Measurements from ENCODE around the gene PDCD4. TPM values are rescaled to one million over a fixed set of nuclear protein-coding genes. Genes with fewer than 3 reads are reported as not detected.
A peak's percentile ranks its signal among the peaks of the same experiment; 100 is the strongest.

The PDCD4 gene
- polyA plus RNA-seq, 1 of the 3 experiments (the other 2 are of a cell fraction), result 23.3 TPM

DNA sequence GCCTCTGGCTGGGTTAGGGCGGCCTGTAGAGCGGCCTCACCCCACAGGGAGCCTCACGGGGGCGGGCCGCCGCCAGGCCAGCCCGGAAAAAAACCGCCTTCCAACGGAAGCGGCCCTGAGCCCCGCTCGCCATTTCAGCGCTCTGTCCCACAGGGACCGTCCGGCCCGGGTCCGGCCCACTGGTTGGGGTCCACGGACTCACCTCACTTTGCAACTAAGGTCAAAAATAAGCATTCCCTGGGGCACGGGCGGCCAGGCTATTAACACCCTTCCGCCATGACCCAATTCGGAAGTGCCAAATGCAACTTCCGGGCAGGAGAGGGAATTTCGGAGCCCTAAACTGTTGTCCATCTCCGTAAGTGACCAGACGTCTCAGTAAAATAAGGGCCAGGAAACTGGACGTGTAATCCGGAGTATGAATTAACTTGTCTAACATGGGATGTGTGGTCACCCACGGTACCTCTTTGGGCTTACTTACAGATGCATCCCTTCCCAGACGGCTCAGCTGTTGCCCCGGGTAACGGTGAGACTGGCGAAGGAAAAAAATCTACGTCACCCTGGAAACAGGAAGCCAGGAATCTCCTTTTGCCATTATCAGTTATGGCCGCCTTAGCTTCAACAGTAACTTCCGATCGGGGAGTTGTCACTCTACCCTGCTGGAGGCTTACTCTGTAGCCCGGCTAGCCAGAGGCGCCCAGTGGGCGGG is 47.1 kb downstream of the PDCD4 start, which contains the start of gene BBIP1 (continued):
- TF ChIP-seq, protein P1, sequence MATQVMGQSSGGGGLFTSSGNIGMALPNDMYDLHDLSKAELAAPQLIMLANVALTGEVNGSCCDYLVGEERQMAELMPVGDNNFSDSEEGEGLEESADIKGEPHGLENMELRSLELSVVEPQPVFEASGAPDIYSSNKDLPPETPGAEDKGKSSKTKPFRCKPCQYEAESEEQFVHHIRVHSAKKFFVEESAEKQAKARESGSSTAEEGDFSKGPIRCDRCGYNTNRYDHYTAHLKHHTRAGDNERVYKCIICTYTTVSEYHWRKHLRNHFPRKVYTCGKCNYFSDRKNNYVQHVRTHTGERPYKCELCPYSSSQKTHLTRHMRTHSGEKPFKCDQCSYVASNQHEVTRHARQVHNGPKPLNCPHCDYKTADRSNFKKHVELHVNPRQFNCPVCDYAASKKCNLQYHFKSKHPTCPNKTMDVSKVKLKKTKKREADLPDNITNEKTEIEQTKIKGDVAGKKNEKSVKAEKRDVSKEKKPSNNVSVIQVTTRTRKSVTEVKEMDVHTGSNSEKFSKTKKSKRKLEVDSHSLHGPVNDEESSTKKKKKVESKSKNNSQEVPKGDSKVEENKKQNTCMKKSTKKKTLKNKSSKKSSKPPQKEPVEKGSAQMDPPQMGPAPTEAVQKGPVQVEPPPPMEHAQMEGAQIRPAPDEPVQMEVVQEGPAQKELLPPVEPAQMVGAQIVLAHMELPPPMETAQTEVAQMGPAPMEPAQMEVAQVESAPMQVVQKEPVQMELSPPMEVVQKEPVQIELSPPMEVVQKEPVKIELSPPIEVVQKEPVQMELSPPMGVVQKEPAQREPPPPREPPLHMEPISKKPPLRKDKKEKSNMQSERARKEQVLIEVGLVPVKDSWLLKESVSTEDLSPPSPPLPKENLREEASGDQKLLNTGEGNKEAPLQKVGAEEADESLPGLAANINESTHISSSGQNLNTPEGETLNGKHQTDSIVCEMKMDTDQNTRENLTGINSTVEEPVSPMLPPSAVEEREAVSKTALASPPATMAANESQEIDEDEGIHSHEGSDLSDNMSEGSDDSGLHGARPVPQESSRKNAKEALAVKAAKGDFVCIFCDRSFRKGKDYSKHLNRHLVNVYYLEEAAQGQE (IDR thresholded peaks at IDR 0.05; ENCODE audit: low read depth, low read length), result no peak; the same call in 1 of the 2 replicates
- TF ChIP-seq GABPA (IDR thresholded peaks at IDR 0.05; ENCODE audit: low read depth) (peak; percentile 86), MEF2A (IDR thresholded peaks at IDR 0.05; ENCODE audit: borderline replicate concordance, low read depth) (peak; percentile 19; the same call in 1 of the 2 replicates), YY1 (IDR thresholded peaks at IDR 0.05; ENCODE audit: low read depth) (peak; percentile 96), RCOR1 (IDR thresholded peaks at IDR 0.05; ENCODE audit: low read length) (no peak), CTCF (IDR thresholded peaks at IDR 0.05) (no peak), SIN3A (IDR thresholded peaks at IDR 0.05; ENCODE audit: borderline replicate concordance, low read depth, low read length) (peak; percentile 31; the same call in 1 of the 2 replicates), FOXJ3 (CRISPR knock-in tag; IDR thresholded peaks at IDR 0.05) (no peak), MXI1 (IDR thresholded peaks at IDR 0.05; ENCODE audit: low read depth, low read length) (peak; percentile 45; the same call in 1 of the 2 replicates), SMC3 (IDR thresholded peaks at IDR 0.05; ENCODE audit: low read depth, low read length) (no peak), NFIC (IDR thresholded peaks at IDR 0.05; ENCODE audit: borderline replicate concordance) (no peak)

GRCh38 chr10:110919349-110919931 is 47.7 kb downstream of the PDCD4 start, which contains the start of gene SHOC2:
TSS of gene SHOC2 (plus strand) at chr10:110919604. CDS start at chr10:110964359, 44,755 bp downstream.
- WGBS (ENCODE audit: low lambda C conversion rate), result 1% methylated on average over 26 of the region's 61 CpGs
- Histone ChIP-seq H3K79me2 (ENCODE audit: insufficient read depth) (peaks cover 57% of the 10 kb centered on the region), H3F3A (replicated peaks; ENCODE audit: insufficient read depth) (peaks cover 9% of the 10 kb centered on the region), H3K27me3 (ENCODE audit: insufficient read depth) (no peaks in the 10 kb centered on the region), H2AFZ (ENCODE audit: low read depth) (peak within 1 kb of the TSS; percentile 73), H3K9ac (peak within 1 kb of the TSS; percentile 98), H3K27ac (ENCODE audit: low read depth in 2 of 2, low read length in 1 of 2) (peak within 1 kb of the TSS; percentile 99), H4K20me1 (ENCODE audit: insufficient read depth) (peaks cover 37% of the 10 kb centered on the region), H3K36me3 (replicated peaks in 1 of 2; ENCODE audit: control insufficient read depth in 1 of 2, insufficient read depth in 2 of 2, low read length in 1 of 2) (peaks cover 2 to 5% of the 10 kb centered on the region in 2 experiments), H3K4me1 (ENCODE audit: control insufficient read depth in 1 of 2, insufficient read depth in 2 of 2, low read depth in 1 of 2, low read length in 1 of 2) (peaks cover 11 to 23% of the 10 kb centered on the region in 2 experiments; a peak in 3 of 4 replicates), H3K4me3 (ENCODE audit: low read depth in 2 of 2, low read length in 1 of 2) (peak within 1 kb of the TSS; percentile 79 to 92), H3K4me2 (peak within 1 kb of the TSS; percentile 80), H3K9me3 (no peaks in the 10 kb centered on the region; the same call in 1 of the 2 replicates), H3K9me2 (no peaks in the 10 kb centered on the region)
- peak; percentile 93 for DNase-seq
- ChIA-PET POLR2A (interaction anchor here (0.6 to 1.8 kb wide), 12 partner anchors 9 to 837 kb away, joined by 3 to 11 read pairs (median 3); no protein-coding TSS in a partner anchor), CTCF (interaction anchor here (1.0 to 2.4 kb wide), 4 partner anchors 26 to 440 kb away, joined by 4 to 7 read pairs (median 4); no protein-coding TSS in a partner anchor)
- TF ChIP-seq RFX5 (IDR thresholded peaks at IDR 0.05; ENCODE audit: low read length) (no peak), ELF1 (IDR thresholded peaks at IDR 0.05) (no peak), POLR2AphosphoS5 (IDR thresholded peaks at IDR 0.05; ENCODE audit: low read depth, low read length) (no peak; the same call in 1 of the 2 replicates), FOXM1 (IDR thresholded peaks at IDR 0.05; ENCODE audit: low read depth) (no peak), RXRA (IDR thresholded peaks at IDR 0.05; ENCODE audit: borderline replicate concordance, low read depth) (no peak), TAF1 (IDR thresholded peaks at IDR 0.05; ENCODE audit: borderline replicate concordance, low read depth, low read length) (peak; percentile 10; the same call in 1 of the 2 replicates), MEF2A (IDR thresholded peaks at IDR 0.05; ENCODE audit: borderline replicate concordance, low read depth) (no peak), EZH2phosphoT487 (IDR thresholded peaks at IDR 0.05; ENCODE audit: borderline replicate concordance, low read depth) (no peak), SMC3 (IDR thresholded peaks at IDR 0.05; ENCODE audit: low read depth, low read length) (no peak), NRF1 (IDR thresholded peaks at IDR 0.05; ENCODE audit: low read depth, low read length) (no peak), RCOR1 (IDR thresholded peaks at IDR 0.05; ENCODE audit: low read length) (no peak), FOSL2 (IDR thresholded peaks at IDR 0.05; ENCODE audit: borderline replicate concordance, low read depth) (no peak), FOXJ3 (CRISPR knock-in tag; IDR thresholded peaks at IDR 0.05) (no peak), RAD21 (IDR thresholded peaks at IDR 0.05; ENCODE audit: low read length) (no peak), TEAD4 (IDR thresholded peaks at IDR 0.05; ENCODE audit: borderline replicate concordance, insufficient read depth) (no peak), SIN3A (IDR thresholded peaks at IDR 0.05; ENCODE audit: borderline replicate concordance, low read depth, low read length) (peak; percentile 54; the same call in 1 of the 2 replicates)
- TF ChIP-seq, protein P2, sequence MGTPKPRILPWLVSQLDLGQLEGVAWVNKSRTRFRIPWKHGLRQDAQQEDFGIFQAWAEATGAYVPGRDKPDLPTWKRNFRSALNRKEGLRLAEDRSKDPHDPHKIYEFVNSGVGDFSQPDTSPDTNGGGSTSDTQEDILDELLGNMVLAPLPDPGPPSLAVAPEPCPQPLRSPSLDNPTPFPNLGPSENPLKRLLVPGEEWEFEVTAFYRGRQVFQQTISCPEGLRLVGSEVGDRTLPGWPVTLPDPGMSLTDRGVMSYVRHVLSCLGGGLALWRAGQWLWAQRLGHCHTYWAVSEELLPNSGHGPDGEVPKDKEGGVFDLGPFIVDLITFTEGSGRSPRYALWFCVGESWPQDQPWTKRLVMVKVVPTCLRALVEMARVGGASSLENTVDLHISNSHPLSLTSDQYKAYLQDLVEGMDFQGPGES (IDR thresholded peaks at IDR 0.05; ENCODE audit: low read depth, low read length), result peak; percentile 8; the same call in 1 of the 2 replicates

Measured in SK-N-SH (cell line).